ENCODE data around the gene TELO2.

- TF ChIP-seq CTCF (IDR thresholded peaks at IDR 0.05) (no peak), POLR2A (IDR thresholded peaks at IDR 0.05) (no peak), EP300 (IDR thresholded peaks at IDR 0.05) (no peak)
These were observed 7.2 kb upstream of the TELO2 start for GRCh38 chr16:1485847-1486496.
